ENCODE measurements around the gene TBX1. TPM values are rescaled to one million over a fixed set of nuclear protein-coding genes. Genes with fewer than 3 reads are reported as not detected.
"Not testable (repeated sequence)": the region's sequence is repeated elsewhere in the genome, so short reads cannot be mapped to it uniquely, and the experiment has no call there.

The TBX1 gene
- total RNA-seq, 1 experiment from 2014 or later, result 3.7 TPM

GRCh38 chr22:19764299-19764593, 3.7 kb downstream of the TBX1 start:
- DNase-seq (ENCODE audit: low spot score), result no peak

GRCh38 chr22:19764636-19765476, 4.3 kb downstream of the TBX1 start:
- no peak for DNase-seq (ENCODE audit: low spot score)

- DNase-seq (ENCODE audit: low spot score), result no peak
These were observed 5.1 kb downstream of the TBX1 start for GRCh38 chr22:19765477-19766239.

DNA sequence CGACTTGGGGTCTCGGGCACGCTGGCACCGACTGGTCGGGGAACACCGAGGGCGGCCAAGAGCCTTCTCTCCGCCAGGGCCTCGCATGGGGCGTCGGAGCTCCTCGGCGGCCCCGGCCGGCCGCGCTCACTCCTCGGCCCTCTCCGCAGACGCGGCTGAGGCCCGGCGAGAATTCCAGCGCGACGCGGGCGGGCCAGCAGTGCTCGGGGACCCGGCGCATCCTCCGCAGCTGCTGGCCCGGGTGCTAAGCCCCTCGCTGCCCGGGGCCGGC, 5.6 kb downstream of the TBX1 start:
- DNase-seq (ENCODE audit: low spot score), result no peak

DNA sequence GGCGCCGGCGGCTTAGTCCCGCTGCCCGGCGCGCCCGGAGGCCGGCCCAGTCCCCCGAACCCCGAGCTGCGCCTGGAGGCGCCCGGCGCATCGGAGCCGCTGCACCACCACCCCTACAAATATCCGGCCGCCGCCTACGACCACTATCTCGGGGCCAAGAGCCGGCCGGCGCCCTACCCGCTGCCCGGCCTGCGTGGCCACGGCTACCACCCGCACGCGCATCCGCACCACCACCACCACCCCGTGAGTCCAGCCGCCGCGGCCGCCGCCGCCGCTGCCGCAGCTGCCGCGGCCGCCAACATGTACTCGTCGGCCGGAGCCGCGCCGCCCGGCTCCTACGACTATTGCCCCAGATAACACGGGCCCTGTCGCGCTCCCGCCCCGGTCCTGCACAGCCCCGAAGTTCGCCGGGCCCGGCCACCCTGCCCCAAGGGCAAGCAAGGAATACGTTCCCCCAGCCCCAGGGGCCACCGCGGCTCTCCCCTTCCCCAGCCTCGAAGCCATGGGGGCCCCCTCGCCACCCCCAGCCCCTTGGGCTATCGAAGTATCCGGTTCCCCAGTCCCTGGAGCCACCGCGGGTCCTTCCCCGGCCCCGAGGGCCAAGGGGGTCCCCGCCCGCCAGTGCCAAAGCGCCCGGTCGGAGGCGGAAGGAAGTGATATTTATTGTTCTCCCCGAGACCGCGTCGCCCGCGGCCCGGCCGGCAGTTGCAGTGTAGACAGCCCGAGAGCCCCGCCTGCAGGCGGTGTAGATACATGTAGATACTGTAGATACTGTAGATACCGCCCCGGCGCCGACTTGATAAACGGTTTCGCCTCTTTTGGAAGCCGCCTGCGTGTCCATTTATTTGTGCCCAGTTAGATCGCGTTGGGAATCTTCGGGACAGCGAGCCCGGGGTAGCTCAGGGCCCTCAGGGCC, 6.2 kb downstream of the TBX1 start:
- no peak for DNase-seq (ENCODE audit: low spot score)

GRCh38 chr22:19767427-19768341, 7.1 kb downstream of the TBX1 start:
- DNase-seq (ENCODE audit: low spot score), result no peak

GRCh38 chr22:19769393-19769715, 8.8 kb downstream of the TBX1 start:
- no peak for DNase-seq (ENCODE audit: low spot score)

DNA sequence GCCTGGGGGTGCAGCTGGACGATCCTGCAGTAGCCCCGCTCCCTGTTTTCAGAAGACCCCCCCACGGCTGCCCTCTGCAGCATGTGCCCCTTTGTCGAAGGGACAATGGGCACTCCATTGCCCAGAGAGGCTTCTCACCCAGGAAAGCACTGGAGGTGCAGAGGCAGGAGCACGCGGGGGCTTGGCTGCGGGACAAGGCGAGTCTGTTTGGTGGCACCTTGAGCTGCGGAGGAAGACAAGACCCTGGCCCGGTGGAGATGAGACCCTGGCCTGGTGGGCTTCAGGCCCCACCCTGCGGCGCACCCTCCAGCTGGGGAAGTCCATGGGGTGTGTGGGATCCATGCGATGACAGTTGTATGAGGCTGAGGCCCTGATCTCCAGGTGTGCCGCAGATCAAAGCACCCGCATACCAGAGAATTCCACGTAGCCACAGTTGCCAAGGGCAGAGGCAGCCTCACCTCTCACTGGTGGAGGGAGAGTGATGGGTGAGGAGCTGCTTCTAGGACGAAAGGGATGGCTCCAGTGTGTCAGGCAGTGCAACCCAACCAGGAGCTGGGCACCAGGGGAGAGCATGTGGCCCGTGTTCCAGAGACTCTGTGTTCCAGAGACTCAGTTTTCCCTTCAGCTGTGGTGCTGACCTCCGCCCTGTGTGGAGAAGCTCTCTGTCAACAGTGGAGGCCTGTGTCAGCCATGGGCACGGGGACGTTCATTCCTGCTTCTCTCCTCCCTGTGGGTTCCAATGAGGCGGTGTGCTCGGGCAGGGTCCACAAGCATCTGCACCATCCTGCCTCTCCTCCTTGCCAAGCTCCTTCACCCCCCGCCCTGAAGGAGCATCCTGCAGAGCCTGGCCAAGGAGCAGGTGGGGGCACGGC, 10.0 kb downstream of the TBX1 start:
- no peak for DNase-seq (ENCODE audit: low spot score)

GRCh38 chr22:19772422-19772672, 11.8 kb downstream of the TBX1 start:
- no peak for DNase-seq (ENCODE audit: low spot score)

DNA sequence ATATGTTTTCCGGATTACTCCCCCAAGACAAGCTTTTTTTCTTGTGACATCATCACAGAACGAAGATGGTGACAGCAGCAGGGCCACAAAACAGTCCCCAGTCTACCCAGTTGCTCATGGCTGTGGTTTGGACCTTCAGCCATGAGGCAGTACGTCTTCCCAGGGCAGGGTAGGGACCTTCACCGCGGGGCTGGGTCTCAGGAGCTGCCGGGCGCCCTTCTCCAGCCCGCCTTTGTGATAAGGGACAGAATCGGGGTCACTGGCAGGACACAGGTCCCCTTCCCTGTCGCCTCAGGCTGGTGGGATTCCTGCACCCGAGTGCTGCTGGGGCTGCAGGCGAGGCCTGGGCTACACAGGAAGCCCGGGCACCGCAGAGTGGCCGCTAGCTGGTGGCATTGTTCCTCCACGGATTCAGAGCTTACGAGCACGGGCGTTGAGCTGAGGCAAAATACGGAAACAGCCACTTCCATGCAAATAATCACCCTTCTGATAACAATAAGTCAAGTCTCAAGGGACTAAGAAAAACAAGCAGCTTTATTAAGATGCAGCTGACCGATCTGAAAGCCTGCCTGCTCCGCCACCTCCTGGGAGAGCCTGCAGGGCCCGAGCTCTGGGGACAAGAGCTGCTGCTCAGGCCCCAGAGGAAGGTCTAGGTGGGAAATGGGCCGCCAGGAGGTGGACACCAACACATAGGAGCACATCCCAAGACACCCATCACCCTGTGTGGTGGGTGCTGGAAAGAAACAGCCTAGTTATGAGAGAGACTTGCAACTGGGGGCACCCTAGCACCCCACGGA, 12.3 kb downstream of the TBX1 start:
- DNase-seq (ENCODE audit: low spot score), result no peak

DNA sequence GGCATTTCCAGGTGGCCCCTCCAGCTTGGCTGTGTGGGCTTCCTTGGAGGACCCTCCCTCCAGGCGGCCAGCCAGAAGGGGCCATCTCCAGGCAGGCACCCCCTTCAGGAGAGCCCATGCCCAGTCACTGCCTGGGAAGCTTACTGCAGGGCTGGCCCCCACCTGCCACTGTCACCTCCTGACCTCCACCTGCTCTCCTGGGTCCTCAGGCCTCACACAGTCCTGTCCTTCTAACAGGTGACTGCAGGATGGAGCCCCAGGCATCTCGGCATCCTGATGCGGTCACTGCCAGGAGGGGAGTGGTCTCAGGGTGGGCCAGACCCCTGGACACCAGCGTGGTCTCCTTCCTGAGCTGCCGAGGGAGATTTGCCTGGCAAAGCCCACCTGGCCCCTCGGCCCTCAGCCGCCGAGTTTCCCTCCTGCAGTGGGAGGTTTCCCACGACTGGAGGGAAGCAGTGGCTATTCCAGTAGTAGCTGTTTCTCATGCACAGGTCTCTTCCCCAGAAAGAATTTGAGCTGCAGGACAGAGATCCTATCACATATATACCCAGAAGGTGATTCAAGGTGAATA, 13.0 kb downstream of the TBX1 start:
- no peak for DNase-seq (ENCODE audit: low spot score)

DNA sequence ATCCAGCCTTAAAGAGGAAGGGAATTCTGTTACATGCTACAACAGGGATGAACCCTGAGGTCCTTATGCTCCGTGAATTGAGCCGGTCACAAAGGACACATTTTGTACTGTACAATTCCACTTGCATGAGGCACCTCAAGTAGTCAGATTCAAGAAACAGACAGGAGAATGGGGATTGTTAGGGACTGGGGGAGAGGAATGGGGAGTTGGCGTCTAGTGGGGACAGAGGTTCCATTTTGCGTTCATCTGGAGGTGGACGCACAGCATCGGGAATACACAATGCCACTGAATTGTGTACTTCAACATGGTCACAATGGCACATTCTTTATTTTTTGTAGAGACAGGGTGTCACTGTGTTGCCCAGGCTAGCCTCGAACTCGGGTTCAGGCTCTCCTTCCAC, 14.1 kb downstream of the TBX1 start:
- DNase-seq (ENCODE audit: low spot score), result no peak

DNA sequence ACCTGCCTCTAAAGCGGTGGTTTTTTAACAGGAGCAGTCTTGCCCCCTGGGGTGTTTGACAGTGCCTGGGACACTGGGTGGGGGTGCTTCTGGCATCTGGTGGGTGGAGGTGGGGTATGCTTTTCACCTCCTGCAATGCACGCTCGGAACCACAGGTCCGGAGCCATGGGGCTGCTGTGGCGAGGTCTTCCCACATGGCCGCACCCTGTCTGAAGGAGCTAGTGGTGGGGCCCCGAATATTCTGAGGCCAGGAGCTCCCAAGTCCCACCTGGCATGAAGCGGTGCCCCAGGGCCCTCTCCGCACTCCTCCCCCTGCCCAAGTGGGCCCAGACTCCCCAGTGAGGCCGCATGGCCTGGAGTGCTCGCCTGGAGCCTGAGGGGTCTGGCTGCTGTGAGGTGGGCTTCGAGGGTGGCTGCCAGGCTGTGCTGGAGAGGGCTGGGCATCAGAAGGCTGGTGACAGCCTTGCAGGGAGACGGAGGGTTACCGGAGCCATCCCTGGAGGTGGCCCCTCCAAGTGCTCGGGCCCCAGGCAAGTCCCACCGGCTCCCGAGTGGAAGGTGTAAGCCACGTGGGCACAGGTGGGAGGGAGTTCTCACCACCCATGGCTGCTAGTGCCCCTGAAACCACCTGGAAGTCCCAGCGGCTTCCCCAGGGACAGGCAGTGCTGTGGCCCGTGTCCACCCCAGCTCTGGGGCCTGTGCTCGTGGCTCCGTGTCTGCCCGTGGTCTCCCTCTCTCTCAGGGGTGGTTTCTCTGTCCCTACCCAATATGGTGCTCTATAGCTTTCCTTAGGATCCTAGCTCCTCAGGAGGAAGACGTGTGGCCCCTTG, 15.1 kb downstream of the TBX1 start:
- DNase-seq (ENCODE audit: low spot score), result no peak

GRCh38 chr22:19776433-19777031, 16.0 kb downstream of the TBX1 start:
- DNase-seq (ENCODE audit: low spot score), result no peak

DNA sequence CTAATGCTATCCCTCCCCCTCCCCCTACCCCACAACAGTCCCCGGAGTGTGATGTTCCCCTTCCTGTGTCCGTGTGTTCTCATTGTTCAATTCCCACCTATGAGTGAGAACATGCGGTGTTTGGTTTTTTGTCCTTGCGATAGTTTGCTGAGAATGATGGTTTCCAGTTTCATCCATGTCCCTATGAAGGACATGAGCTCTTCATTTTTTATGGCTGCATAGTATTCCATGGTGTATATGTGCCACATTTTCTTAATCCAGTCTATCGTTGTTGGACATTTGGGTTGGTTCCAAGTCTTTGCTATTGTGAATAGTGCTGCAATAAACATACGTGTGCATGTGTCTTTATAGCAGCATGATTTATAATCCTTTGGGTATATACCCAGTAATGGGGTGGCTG, 16.6 kb downstream of the TBX1 start:
- DNase-seq (ENCODE audit: low spot score), result not testable (repeated sequence)

DNA sequence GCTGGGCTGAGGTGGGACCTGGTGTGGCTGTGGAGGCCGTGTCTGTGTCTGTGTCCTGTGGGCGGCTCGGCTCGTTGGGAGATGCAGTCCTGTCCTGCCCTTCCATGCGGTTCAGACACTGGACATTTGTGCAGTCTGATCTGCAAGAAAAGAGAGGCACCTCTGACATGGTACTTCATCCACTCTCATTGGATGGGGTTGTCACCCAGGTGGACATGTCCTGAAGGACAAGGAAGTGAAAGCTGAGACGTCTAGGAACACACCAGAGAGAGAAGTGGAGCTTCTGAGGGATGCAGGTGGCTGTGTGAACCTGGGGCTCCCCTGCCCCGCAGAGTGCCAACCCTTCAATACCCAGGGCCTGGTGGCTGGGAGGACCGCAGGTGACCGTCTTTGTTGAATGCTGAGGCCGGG, 18.4 kb downstream of the TBX1 start:
- no peak for DNase-seq (ENCODE audit: low spot score)

- DNase-seq (ENCODE audit: low spot score), result no peak
These were observed 19.2 kb downstream of the TBX1 start for GRCh38 chr22:19779685-19780268.

DNA sequence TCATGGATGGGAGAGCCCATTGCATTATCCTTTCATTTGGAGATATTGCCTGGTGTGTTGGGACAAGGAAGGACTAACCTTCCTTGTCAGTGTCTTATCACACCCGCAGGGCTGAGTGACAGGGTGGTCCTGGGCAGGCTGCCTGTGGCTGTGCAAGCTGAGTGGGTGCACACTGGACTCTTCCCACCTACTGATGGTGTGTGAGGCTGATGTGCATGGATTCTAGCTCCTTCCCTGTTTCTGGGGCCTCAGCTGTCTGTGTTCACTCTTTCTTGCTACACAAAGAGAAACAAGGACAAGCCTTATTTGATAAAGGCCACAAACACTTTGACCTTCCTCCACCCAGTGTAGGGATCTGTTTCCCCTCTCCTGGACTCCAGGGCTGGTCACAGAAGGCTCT, 22.0 kb downstream of the TBX1 start:
- no peak for DNase-seq (ENCODE audit: low spot score)

Measured in A172 (cell line).